ENCODE data around the gene CEACAM4.

The CEACAM4 gene

DNA sequence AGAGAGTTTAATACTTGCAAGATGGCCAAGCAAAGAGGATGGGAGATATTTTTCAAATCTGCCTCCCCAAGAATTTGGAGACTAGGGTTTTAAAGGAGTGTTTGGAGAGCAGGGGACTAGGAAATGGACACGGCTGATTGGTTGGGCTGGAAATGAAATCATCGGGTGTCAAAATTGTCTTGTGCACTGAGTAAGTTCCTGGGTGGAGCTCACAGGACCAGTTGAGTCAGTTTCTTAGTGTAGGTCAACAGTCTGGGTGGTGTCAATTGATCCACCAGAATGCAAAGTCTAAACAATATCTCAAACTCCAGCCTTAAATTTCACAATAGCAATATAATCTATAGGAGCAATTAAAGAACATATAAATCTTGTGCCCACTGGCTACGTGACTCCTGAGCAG lies 23.0 kb upstream of the CEACAM4 start:
- no peak for DNase-seq (ENCODE audit: low read depth)
- no peak overlapping the region for H3K4me3 ChIP-seq (ENCODE audit: low read length)
- TF ChIP-seq, protein P1, sequence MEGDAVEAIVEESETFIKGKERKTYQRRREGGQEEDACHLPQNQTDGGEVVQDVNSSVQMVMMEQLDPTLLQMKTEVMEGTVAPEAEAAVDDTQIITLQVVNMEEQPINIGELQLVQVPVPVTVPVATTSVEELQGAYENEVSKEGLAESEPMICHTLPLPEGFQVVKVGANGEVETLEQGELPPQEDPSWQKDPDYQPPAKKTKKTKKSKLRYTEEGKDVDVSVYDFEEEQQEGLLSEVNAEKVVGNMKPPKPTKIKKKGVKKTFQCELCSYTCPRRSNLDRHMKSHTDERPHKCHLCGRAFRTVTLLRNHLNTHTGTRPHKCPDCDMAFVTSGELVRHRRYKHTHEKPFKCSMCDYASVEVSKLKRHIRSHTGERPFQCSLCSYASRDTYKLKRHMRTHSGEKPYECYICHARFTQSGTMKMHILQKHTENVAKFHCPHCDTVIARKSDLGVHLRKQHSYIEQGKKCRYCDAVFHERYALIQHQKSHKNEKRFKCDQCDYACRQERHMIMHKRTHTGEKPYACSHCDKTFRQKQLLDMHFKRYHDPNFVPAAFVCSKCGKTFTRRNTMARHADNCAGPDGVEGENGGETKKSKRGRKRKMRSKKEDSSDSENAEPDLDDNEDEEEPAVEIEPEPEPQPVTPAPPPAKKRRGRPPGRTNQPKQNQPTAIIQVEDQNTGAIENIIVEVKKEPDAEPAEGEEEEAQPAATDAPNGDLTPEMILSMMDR (conservative IDR thresholded peaks at IDR 0.05; ENCODE audit: low read length) = no peak

DNA sequence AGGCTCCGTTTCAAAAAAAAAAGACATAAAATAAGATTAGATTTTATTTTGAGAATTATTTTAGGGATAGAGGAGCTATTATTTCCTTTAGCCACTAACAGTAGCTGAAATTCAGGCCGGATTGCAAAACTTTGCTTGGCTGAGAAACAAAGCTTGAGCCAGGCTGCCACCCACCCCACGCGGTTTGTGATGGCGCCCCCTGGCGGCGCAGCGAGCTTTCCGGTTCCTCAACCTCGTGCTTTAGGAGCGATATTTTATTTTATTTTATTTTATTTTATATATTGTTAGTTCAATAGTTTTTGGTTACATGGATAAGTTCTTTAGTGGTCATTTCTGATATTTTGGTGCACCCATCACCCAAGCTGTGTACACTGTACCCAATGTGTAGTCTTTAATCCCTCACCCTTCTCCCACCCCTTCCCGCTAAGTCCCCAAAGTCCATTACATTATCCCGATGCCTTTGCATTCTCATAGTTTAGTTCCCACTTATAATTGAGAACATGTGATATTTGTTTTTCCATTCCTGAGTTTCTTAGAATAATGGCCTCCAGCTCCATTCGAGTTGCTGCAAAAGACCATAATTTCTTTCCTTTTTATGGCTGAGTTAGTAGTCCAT lies 19.8 kb upstream of the CEACAM4 start:
- TF ChIP-seq, protein P1 (conservative IDR thresholded peaks at IDR 0.05; ENCODE audit: low read length) = peak; percentile 24
- no peak overlapping the region for H3K4me3 ChIP-seq (ENCODE audit: low read length)
- peak; percentile 4 for DNase-seq (ENCODE audit: low read depth)

DNA sequence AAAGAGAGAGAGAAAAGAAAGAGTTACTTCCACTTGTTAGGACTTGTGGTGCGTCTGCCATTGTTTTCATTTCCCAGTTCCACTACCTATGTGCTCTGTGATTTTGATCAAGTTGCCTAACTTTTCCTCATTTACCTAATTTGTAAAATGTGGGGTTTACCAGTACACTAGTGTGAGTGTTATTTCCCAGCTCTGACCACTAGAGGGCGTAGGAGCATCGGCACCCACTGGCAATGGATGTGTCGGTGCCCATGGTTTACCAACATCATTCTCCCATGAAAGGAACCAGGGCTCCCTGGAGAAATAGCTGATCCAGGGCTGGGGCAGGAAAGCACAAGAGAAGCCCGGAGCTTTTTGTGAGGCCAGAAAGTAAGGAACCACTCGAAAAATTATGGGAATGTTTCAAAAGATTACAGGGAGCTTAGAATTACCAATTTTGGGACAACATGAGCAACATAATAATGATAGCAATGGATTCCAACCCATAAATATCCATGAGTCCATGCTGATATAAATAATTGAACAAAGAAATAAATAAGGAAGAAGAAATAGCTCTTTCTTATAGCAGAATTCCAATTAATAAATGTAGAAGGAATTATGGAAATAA lies 15.1 kb upstream of the CEACAM4 start:
- DNase-seq (ENCODE audit: low read depth) = peak; percentile 49
- H3K4me3 ChIP-seq (ENCODE audit: low read length) = no peak overlapping the region
- TF ChIP-seq, protein P1 (conservative IDR thresholded peaks at IDR 0.05; ENCODE audit: low read length) = peak; percentile 94

- TF ChIP-seq, protein P1 (conservative IDR thresholded peaks at IDR 0.05; ENCODE audit: low read length) = no peak
- H3K4me3 ChIP-seq (ENCODE audit: low read length) = no peak overlapping the region
- DNase-seq (ENCODE audit: low read depth) = no peak
Observed at GRCh38 chr19:41638641-41639081, 11.8 kb upstream of the CEACAM4 start.

DNA sequence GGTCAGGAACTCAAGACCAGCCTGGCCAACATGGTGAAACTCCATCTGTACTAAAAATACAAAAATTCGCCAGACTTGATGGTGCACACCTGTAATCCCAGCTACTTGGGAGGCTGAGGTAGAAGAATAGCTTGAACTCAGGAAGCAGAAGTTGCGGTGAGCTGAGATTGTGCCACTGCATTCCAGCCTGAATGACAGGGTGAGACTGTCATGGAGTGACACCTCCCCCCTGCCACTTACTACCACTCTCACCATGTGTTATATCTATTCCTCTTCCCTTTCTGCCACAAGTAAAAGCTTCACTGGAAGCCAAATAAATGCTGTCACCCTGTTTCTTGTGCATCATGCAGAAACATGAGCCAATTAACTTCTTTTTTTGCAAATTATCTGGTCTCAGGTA lies 10.6 kb upstream of the CEACAM4 start:
- no peak overlapping the region for H3K4me3 ChIP-seq (ENCODE audit: low read length)
- TF ChIP-seq, protein P1 (conservative IDR thresholded peaks at IDR 0.05; ENCODE audit: low read length) = no peak
- no peak for DNase-seq (ENCODE audit: low read depth)

DNA sequence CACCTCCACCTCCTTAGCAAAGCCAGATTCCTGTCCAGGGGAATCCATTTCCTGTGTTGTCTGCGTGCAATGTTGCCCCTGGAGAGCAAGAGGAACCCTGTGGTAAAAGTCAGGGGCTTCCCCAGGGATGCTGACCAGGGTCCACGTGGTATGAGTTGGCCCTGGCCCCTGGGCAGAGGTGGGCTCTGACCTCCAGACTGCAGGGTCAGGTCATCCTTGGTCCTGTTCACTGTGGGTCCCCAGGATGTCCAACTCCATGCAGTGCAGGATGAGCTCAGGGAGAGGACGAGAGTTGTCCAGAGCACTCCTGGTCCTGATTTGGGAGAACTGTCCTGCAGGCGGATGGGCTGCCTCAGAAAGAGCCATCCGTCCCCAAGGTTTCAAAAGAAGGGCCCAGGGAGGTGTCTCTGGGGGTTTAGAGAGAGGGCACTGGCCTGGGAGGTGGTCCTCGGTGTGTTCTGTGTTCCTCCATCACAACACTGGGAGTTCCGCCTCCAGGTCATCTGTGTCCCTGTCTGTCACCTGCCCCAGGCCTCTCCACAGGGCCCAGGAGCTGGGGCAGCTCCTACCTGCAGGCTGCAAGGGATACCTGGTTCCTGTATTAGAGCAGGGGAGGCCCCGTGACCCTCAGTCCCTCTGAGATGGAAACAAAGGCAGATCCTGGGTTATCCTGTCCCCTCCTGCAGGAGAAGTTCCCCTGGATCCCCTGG lies 1.2 kb upstream of the CEACAM4 start:
- H3K4me3 ChIP-seq (ENCODE audit: low read length) = no peak overlapping the region
- DNase-seq (ENCODE audit: low read depth) = no peak
- TF ChIP-seq, protein P1 (conservative IDR thresholded peaks at IDR 0.05; ENCODE audit: low read length) = no peak

DNA sequence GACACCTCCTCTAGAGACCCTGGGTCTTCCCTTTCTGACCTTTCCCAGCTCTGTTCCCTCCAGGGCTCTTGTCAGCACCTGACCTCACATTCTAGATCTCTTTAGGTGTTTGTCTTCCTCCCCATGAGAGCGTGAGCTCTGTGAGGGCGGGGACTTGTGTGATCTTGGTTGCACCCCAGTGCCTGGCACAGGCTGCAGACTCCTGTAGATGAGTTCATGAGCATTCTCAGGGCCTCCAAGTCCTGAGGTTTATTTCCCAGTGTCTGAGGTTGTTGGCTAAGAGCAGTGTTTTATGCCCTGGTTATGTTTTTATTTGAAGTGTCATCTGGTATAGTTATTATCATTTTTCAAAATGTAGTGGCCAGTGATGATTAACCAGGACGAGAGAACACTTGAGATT lies 596 bp downstream of the CEACAM4 start:
- TF ChIP-seq, protein P1 (conservative IDR thresholded peaks at IDR 0.05; ENCODE audit: low read length) = no peak
- H3K4me3 ChIP-seq (ENCODE audit: low read length) = no peak overlapping the region

More for the DNA sequence above, 596 bp downstream of the CEACAM4 start:
- no peak for DNase-seq (ENCODE audit: low read depth)

Measured in AG10803 (cell line).